Measurements from ENCODE around the gene TPM1.

The TPM1 gene

DNA sequence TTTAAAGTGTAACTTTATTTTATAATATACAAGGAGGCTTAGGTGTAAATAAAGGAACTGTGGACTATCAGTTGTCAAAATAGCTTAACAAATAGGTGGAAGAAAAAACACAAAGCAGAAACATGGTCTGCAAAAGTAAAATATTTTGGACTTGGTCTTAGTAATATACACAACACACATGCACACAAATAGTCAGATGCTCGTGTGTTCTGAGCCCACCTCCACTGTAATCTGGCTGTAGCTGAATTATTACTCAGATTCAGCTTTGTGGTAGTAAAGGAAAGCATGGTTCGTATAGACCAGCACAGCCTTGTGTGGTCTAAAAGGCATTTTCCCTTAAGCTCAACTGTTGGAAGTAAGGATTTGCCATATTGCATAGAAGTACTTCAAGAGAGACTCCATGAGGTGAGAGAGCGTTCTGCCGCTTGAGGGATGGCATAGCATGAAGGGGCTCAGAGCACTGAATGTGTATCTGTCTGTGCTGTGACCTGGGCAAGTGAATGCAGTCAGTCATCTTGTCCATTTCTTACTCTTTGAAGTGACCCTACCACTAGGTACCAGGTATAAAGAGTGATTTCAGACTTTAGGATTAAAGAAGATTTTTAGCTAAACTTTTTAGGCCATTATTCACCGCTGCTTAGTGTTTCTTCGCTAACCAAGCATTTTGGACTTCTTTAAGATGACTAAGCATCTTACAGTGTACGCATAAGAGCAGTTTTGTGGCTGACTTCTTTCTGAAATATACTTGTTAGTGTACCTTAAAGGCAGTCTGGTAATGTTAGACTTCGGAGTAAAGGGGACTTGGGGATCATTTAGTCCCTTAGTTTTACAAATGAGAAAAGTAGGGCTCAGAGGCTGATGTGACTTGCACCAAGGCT, 15.2 kb downstream of the TPM1 start:
- H3K27ac ChIP-seq: no peak overlapping the region
- TF ChIP-seq ZFX (IDR thresholded peaks at IDR 0.05; ENCODE audit: borderline replicate concordance): no peak
- no peak for TF ChIP-seq CTCF (IDR thresholded peaks at IDR 0.05)

DNA sequence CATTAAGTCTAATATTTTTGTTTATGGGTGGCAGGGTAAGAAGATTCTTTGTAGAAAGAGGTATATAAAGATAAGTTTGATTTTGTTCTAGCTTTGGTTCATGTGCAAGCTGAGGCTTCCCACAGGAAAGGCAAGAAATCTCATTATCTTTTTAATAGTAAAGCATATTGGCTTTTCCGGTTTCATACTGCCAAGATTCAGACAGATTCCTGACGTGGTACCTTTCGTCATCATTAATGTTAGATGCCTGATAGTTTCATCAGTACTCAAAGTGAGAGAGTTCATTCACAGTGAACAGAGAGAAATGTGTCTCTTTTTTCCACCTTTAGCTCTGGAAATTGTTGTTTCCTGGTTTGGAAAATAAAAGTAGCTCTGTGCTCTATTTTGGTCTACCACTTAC, 16.5 kb downstream of the TPM1 start:
- TF ChIP-seq CTCF (IDR thresholded peaks at IDR 0.05) (no peak), ZFX (IDR thresholded peaks at IDR 0.05; ENCODE audit: borderline replicate concordance) (no peak)

GRCh38 chr15:63059573-63060216, 17.1 kb downstream of the TPM1 start:
- H3K27ac ChIP-seq: no peak overlapping the region

More for the DNA sequence above, 16.5 kb downstream of the TPM1 start:
- no peak overlapping the region for H3K27ac ChIP-seq

GRCh38 chr15:63060699-63061098, 18.2 kb downstream of the TPM1 start:
- no peak overlapping the region for H3K27ac ChIP-seq
- no peak for TF ChIP-seq CTCF (IDR thresholded peaks at IDR 0.05)
- no peak for TF ChIP-seq ZFX (IDR thresholded peaks at IDR 0.05; ENCODE audit: borderline replicate concordance)

More at GRCh38 chr15:63059573-63060216, 17.1 kb downstream of the TPM1 start:
- TF ChIP-seq CTCF (IDR thresholded peaks at IDR 0.05): no peak
- TF ChIP-seq ZFX (IDR thresholded peaks at IDR 0.05; ENCODE audit: borderline replicate concordance): no peak

DNA sequence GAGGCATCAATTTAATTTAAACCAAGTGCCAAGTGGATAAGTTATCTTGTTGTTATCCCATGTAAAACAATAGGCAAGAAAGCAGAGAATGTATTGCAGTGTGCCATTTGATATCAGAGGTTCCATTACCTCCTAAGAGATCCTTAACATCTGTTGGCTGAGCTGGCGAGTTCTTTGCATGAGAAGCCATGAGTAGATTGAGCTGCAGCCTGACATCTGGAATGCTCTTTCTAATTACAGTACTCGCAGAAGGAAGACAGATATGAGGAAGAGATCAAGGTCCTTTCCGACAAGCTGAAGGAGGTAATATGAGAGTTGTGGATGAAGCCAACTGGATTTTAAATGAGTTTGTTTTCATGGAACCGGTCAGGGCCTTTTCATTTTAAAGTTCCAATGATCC, 19.4 kb downstream of the TPM1 start:
- no peak overlapping the region for H3K27ac ChIP-seq
- no peak for TF ChIP-seq ZFX (IDR thresholded peaks at IDR 0.05; ENCODE audit: borderline replicate concordance)
- TF ChIP-seq CTCF (IDR thresholded peaks at IDR 0.05): no peak

- no peak for TF ChIP-seq ZFX (IDR thresholded peaks at IDR 0.05; ENCODE audit: borderline replicate concordance)
- TF ChIP-seq CTCF (IDR thresholded peaks at IDR 0.05): no peak
- H3K27ac ChIP-seq: no peak overlapping the region
These were observed 20.7 kb downstream of the TPM1 start for GRCh38 chr15:63063164-63063756.
